Astrocyte (in vitro differentiated cells and primary cell): ENCODE data around the gene VWA8.

Experiments used
- CTCF ChIP-seq: IDR thresholded peaks from 2 replicates; pipeline ENCODE4 v1.5.1; 2011; ENCODE audit warnings: low read depth, mild to moderate bottlenecking, inconsistent platforms, low read length, moderate library complexity; ENCODE audit not compliant: insufficient read depth
- EZH2 ChIP-seq: IDR thresholded peaks from 2 replicates; pipeline ENCODE4 v1.6.1; 2012; ENCODE audit warnings: mild to moderate bottlenecking, low read length, inconsistent platforms; ENCODE audit not compliant: insufficient read depth

GRCh38 chr13:41969072-41969471 is 8.2 kb upstream of the VWA8 start:
- TF ChIP-seq EZH2 (no peak), CTCF (no peak)
